ENCODE data around the gene HLCS.

The HLCS gene

GRCh38 chr21:36803816-36804439 is 162.5 kb downstream of the HLCS start:
- TF ChIP-seq ZNF274 (IDR thresholded peaks at IDR 0.05; ENCODE audit: low read depth, low read length) (no peak), SUZ12 (IDR thresholded peaks at IDR 0.05; ENCODE audit: extremely low read depth, insufficient read depth, insufficient read length) (no peak), YY1 (IDR thresholded peaks at IDR 0.05; ENCODE audit: insufficient read depth, insufficient read length) (no peak)
- H3K9me3 ChIP-seq (ENCODE audit: insufficient read depth, low read length) = peaks cover 7% of the 10 kb centered on the region; the same call in 1 of the 2 replicates
- no peak overlapping the region for H3K4me3 ChIP-seq (ENCODE audit: insufficient read length, low read depth)
- H3K9ac ChIP-seq (ENCODE audit: insufficient read length, low read depth) = no peak overlapping the region
- H3K27me3 ChIP-seq (ENCODE audit: insufficient read depth, insufficient read length) = no peaks in the 10 kb centered on the region
- no peaks in the 10 kb centered on the region for H3K36me3 ChIP-seq (ENCODE audit: insufficient read depth, insufficient read length, low read length)
- peaks cover 2% of the 10 kb centered on the region for H3K4me1 ChIP-seq (ENCODE audit: insufficient read depth, insufficient read length)
- no peak for DNase-seq (ENCODE audit: low read depth, low spot score)

GRCh38 chr21:36803051-36803645 is 163.3 kb downstream of the HLCS start:
- H3K9me3 ChIP-seq (ENCODE audit: insufficient read depth, low read length) = peaks cover 15% of the 10 kb centered on the region
- no peak for DNase-seq (ENCODE audit: low read depth, low spot score)
- TF ChIP-seq ZNF274 (IDR thresholded peaks at IDR 0.05; ENCODE audit: low read depth, low read length) = no peak
- no peak for TF ChIP-seq SUZ12 (IDR thresholded peaks at IDR 0.05; ENCODE audit: extremely low read depth, insufficient read depth, insufficient read length)
- TF ChIP-seq YY1 (IDR thresholded peaks at IDR 0.05; ENCODE audit: insufficient read depth, insufficient read length) = no peak
- H3K9ac ChIP-seq (ENCODE audit: insufficient read length, low read depth) = no peak overlapping the region
- no peak overlapping the region for H3K4me3 ChIP-seq (ENCODE audit: insufficient read length, low read depth)
- H3K27me3 ChIP-seq (ENCODE audit: insufficient read depth, insufficient read length) = no peaks in the 10 kb centered on the region
- peaks cover 2% of the 10 kb centered on the region for H3K4me1 ChIP-seq (ENCODE audit: insufficient read depth, insufficient read length)
- H3K36me3 ChIP-seq (ENCODE audit: insufficient read depth, insufficient read length, low read length) = no peaks in the 10 kb centered on the region

- no peak for DNase-seq (ENCODE audit: low read depth, low spot score)
- Histone ChIP-seq H3K4me1 (ENCODE audit: insufficient read depth, insufficient read length) (peaks cover 2% of the 10 kb centered on the region), H3K9me3 (ENCODE audit: insufficient read depth, low read length) (peaks cover 30% of the 10 kb centered on the region), H3K9ac (ENCODE audit: insufficient read length, low read depth) (no peak overlapping the region), H3K4me3 (ENCODE audit: insufficient read length, low read depth) (no peak overlapping the region), H3K36me3 (ENCODE audit: insufficient read depth, insufficient read length, low read length) (no peaks in the 10 kb centered on the region), H3K27me3 (ENCODE audit: insufficient read depth, insufficient read length) (no peaks in the 10 kb centered on the region)
- TF ChIP-seq ZNF274 (IDR thresholded peaks at IDR 0.05; ENCODE audit: low read depth, low read length) = no peak
- no peak for TF ChIP-seq SUZ12 (IDR thresholded peaks at IDR 0.05; ENCODE audit: extremely low read depth, insufficient read depth, insufficient read length)
- no peak for TF ChIP-seq YY1 (IDR thresholded peaks at IDR 0.05; ENCODE audit: insufficient read depth, insufficient read length)
These were observed 165.7 kb downstream of the HLCS start for GRCh38 chr21:36800734-36801133.

GRCh38 chr21:36799869-36800268 is 166.6 kb downstream of the HLCS start:
- no peak for TF ChIP-seq SUZ12 (IDR thresholded peaks at IDR 0.05; ENCODE audit: extremely low read depth, insufficient read depth, insufficient read length)
- no peak for TF ChIP-seq ZNF274 (IDR thresholded peaks at IDR 0.05; ENCODE audit: low read depth, low read length)
- no peak for TF ChIP-seq YY1 (IDR thresholded peaks at IDR 0.05; ENCODE audit: insufficient read depth, insufficient read length)
- DNase-seq (ENCODE audit: low read depth, low spot score) = no peak
- H3K4me3 ChIP-seq (ENCODE audit: insufficient read length, low read depth) = no peak overlapping the region
- H3K4me1 ChIP-seq (ENCODE audit: insufficient read depth, insufficient read length) = peaks cover 2% of the 10 kb centered on the region
- H3K9me3 ChIP-seq (ENCODE audit: insufficient read depth, low read length) = peaks cover 33% of the 10 kb centered on the region
- H3K36me3 ChIP-seq (ENCODE audit: insufficient read depth, insufficient read length, low read length) = no peaks in the 10 kb centered on the region
- no peak overlapping the region for H3K9ac ChIP-seq (ENCODE audit: insufficient read length, low read depth)
- no peaks in the 10 kb centered on the region for H3K27me3 ChIP-seq (ENCODE audit: insufficient read depth, insufficient read length)

GRCh38 chr21:36798491-36798890 is 168.0 kb downstream of the HLCS start:
- no peak overlapping the region for H3K9ac ChIP-seq (ENCODE audit: insufficient read length, low read depth)
- no peaks in the 10 kb centered on the region for H3K4me1 ChIP-seq (ENCODE audit: insufficient read depth, insufficient read length)
- H3K4me3 ChIP-seq (ENCODE audit: insufficient read length, low read depth) = no peak overlapping the region
- H3K9me3 ChIP-seq (ENCODE audit: insufficient read depth, low read length) = peaks cover 33% of the 10 kb centered on the region
- H3K36me3 ChIP-seq (ENCODE audit: insufficient read depth, insufficient read length, low read length) = no peaks in the 10 kb centered on the region
- TF ChIP-seq YY1 (IDR thresholded peaks at IDR 0.05; ENCODE audit: insufficient read depth, insufficient read length) (no peak), SUZ12 (IDR thresholded peaks at IDR 0.05; ENCODE audit: extremely low read depth, insufficient read depth, insufficient read length) (no peak), ZNF274 (IDR thresholded peaks at IDR 0.05; ENCODE audit: low read depth, low read length) (no peak)
- H3K27me3 ChIP-seq (ENCODE audit: insufficient read depth, insufficient read length) = no peaks in the 10 kb centered on the region
- no peak for DNase-seq (ENCODE audit: low read depth, low spot score)

GRCh38 chr21:36796070-36796469 is 170.4 kb downstream of the HLCS start:
- Histone ChIP-seq H3K36me3 (ENCODE audit: insufficient read depth, insufficient read length, low read length) (no peaks in the 10 kb centered on the region), H3K9me3 (ENCODE audit: insufficient read depth, low read length) (peaks cover 33% of the 10 kb centered on the region), H3K27me3 (ENCODE audit: insufficient read depth, insufficient read length) (no peaks in the 10 kb centered on the region), H3K4me1 (ENCODE audit: insufficient read depth, insufficient read length) (peaks cover 13% of the 10 kb centered on the region), H3K9ac (ENCODE audit: insufficient read length, low read depth) (no peak overlapping the region), H3K4me3 (ENCODE audit: insufficient read length, low read depth) (no peak overlapping the region)
- no peak for DNase-seq (ENCODE audit: low read depth, low spot score)
- TF ChIP-seq SUZ12 (IDR thresholded peaks at IDR 0.05; ENCODE audit: extremely low read depth, insufficient read depth, insufficient read length) (no peak), ZNF274 (IDR thresholded peaks at IDR 0.05; ENCODE audit: low read depth, low read length) (no peak), YY1 (IDR thresholded peaks at IDR 0.05; ENCODE audit: insufficient read depth, insufficient read length) (no peak)

GRCh38 chr21:36792505-36792967 is 173.9 kb downstream of the HLCS start:
- no peak for DNase-seq (ENCODE audit: low read depth, low spot score)
- Histone ChIP-seq H3K4me1 (ENCODE audit: insufficient read depth, insufficient read length) (peaks cover 19% of the 10 kb centered on the region), H3K9ac (ENCODE audit: insufficient read length, low read depth) (no peak overlapping the region), H3K27me3 (ENCODE audit: insufficient read depth, insufficient read length) (no peaks in the 10 kb centered on the region), H3K36me3 (ENCODE audit: insufficient read depth, insufficient read length, low read length) (no peaks in the 10 kb centered on the region), H3K9me3 (ENCODE audit: insufficient read depth, low read length) (peaks cover 12% of the 10 kb centered on the region; the same call in 1 of the 2 replicates), H3K4me3 (ENCODE audit: insufficient read length, low read depth) (no peak overlapping the region)
- TF ChIP-seq SUZ12 (IDR thresholded peaks at IDR 0.05; ENCODE audit: extremely low read depth, insufficient read depth, insufficient read length) (no peak), ZNF274 (IDR thresholded peaks at IDR 0.05; ENCODE audit: low read depth, low read length) (no peak), YY1 (IDR thresholded peaks at IDR 0.05; ENCODE audit: insufficient read depth, insufficient read length) (no peak)

Measured in NT2/D1 (cell line).